Suprapubic skin (tissue), 4 donors: Measurements from ENCODE around the gene SMIM29.

Experiments
- POLR2A ChIP-seq, 2 donors: fragments of 450-650 bp; IDR thresholded peaks; one replicate each; pipeline ENCODE4 v1.6.1; 2017; ENCODE audit warnings: antibody characterized with exemption in 2 of 2, mild to moderate bottlenecking in 2 of 2, moderate library complexity in 2 of 2
- POLR2AphosphoS5 ChIP-seq, 3 donors: sonication (generic); formaldehyde crosslinking; IDR thresholded peaks; one replicate each; pipeline ENCODE4 v1.6.1; 2017; ENCODE audit warnings: antibody characterized with exemption in 3 of 3
- TF ChIP-seq, protein P1 (sequence below), 2 donors: fragments of 200-600 bp in 1 of 2; fragments of 450-650 bp in 1 of 2; sonication (generic) in 1 of 2; IDR thresholded peaks; one replicate each; pipeline ENCODE4 v1.5.1; 2016 to 2019; ENCODE audit warnings: antibody characterized with exemption in 2 of 2, mild to moderate bottlenecking in 1 of 2, moderate library complexity in 1 of 2

DNA sequence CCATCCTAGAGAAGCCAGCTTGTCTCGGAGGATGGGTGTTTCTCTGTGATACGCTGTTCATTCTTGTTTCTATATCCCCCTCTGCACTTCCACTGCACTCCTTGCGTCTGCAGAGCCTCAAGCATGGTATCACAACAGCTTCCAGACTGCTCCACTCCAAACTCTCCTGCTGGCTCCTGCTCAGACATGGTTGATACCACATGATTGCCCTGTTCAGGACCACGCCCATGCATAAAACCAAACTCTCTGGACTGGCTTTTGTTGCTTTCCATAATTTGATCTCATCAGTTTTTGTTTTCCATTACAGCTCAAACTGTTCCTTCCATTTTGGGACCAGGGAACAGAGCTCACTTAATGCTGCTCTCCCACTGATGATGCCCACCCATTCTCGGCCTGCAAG is 30.0 kb upstream of the SMIM29 start:
- TF ChIP-seq, protein P1, sequence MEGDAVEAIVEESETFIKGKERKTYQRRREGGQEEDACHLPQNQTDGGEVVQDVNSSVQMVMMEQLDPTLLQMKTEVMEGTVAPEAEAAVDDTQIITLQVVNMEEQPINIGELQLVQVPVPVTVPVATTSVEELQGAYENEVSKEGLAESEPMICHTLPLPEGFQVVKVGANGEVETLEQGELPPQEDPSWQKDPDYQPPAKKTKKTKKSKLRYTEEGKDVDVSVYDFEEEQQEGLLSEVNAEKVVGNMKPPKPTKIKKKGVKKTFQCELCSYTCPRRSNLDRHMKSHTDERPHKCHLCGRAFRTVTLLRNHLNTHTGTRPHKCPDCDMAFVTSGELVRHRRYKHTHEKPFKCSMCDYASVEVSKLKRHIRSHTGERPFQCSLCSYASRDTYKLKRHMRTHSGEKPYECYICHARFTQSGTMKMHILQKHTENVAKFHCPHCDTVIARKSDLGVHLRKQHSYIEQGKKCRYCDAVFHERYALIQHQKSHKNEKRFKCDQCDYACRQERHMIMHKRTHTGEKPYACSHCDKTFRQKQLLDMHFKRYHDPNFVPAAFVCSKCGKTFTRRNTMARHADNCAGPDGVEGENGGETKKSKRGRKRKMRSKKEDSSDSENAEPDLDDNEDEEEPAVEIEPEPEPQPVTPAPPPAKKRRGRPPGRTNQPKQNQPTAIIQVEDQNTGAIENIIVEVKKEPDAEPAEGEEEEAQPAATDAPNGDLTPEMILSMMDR (IDR thresholded peaks at IDR 0.05): no peak
- TF ChIP-seq POLR2A (IDR thresholded peaks at IDR 0.05) (no peak), POLR2AphosphoS5 (IDR thresholded peaks at IDR 0.05) (no peak)
